ENCODE measurements around the gene ZNF503.

The ZNF503 gene

GRCh38 chr10:75406462-75407223, 5.1 kb upstream of the ZNF503 start:
- DNase-seq (ENCODE audit: low read depth in 2 of 2), result no peak

- DNase-seq (ENCODE audit: low read depth in 2 of 2), result no peak
Measured at GRCh38 chr10:75405598-75406461, 4.3 kb upstream of the ZNF503 start.

GRCh38 chr10:75404815-75405597, 3.4 kb upstream of the ZNF503 start:
- no peak for DNase-seq (ENCODE audit: low read depth in 2 of 2)

GRCh38 chr10:75403939-75404814, 2.6 kb upstream of the ZNF503 start:
- no peak for DNase-seq (ENCODE audit: low read depth in 2 of 2)

DNA sequence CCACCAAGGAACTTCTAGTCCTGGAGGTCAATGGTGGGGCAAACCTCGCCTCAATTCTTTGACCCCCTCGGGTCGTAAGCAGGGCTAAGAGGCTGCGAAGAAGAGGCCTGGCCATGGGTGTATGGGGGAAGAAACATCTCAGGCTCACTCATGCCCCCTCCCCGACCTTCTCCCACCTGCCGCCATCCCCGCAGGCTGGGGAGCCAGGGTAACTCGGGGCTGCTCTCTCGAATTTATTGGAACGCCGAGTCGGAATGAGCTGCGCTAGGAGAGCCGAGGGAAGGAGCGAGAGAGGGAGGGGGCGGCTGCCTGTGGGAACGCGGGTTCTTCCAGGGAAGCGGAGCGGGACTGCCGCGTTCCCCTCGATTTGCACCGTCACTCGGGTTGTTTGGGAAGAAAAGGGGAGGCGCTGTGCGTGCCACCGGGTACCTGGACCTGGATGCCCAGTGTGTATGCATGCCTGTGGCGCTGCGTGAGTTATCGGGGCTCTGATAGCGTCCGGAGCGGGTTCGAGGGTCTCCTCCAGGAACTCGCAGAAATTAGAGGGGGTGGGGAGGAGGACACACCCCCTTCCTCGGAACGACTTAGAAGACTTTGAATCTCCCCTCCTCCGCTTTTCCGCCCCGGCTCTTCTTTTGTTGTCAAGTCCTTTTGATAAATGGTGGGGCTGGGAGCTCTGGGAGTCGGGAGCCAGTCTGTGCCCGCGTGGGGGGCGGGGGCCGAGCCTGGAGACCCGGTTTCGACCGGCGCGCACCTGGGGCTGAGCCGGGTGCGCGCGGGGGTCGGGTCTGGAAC, 1.8 kb upstream of the ZNF503 start:
- no peak for DNase-seq (ENCODE audit: low read depth in 2 of 2)

DNA sequence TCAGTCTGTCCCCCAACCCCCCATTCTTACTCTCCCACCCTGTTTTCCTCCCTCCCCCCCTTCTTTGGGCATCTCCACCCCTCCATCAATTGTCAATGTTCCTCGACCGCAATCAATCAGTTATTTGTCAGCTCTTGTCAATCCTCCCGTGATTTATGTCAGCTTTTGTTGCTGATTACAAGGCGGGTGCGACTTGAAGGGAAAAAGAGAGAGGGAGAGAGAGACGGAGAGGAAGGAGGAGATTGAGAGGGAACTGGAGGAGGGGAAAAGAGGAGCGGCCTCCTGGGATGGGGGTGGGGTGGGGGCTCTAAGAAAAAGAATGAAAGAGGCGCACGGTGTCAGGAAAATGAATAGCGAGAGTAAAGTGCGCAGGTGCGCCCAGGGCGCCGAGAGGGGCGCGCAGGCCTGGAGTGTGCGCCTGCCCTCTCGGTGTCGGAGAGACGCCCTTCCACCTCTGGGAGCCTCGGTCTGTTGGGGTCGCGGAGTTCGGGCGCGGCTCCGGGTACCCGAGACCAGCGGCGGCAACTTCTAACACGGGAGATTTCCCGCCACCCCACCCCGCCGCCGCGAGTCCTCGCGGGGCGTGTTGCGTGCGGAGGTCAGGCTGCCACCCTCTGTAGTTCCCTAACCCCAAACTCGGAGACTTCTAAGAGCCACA, 1.1 kb upstream of the ZNF503 start:
- DNase-seq (ENCODE audit: low read depth in 2 of 2), result no peak

DNA sequence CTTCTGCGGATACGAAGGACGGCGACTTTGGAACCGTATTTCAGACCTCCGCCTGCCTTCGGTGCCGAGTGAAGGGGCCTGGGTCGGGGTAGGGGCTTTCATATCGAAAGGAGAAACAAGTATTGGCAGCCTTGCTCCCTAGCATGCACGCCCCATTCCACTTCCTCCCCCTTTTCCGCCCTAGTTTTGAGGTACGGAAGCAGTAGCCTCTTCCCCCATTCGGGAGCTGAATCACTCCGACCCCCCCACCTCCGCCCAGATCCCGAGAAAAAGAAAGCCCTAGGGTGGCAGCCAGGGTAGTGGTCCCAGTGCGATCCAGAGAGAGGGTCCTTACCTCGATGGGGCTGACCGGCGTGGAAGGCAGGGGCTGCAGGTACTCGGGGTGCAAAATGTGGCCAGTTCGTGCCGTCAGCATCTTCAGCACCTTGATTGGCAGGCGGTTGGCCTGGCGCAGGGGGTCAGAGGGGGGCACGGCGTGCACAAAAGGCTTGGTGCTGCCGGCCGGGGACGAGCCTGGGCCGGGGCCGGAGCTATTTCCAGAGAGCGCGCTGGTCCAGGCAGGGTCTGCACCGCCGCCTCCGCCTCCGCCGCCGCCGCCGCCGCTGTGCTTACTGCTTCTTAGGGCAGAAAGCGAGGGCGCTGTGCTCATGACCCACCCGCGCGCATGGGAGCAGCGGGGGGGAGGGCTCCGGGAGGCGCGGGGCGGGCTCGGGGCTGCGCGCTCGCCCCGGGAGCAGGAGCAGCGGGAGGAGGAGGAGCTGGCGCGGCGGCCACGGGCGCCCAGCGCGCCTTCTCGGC, 594 bp downstream of the ZNF503 start:
- DNase-seq (ENCODE audit: low read depth in 2 of 2), result no peak

GRCh38 chr10:75400163-75400770, 1.3 kb downstream of the ZNF503 start:
- DNase-seq (ENCODE audit: low read depth in 2 of 2), result no peak

DNA sequence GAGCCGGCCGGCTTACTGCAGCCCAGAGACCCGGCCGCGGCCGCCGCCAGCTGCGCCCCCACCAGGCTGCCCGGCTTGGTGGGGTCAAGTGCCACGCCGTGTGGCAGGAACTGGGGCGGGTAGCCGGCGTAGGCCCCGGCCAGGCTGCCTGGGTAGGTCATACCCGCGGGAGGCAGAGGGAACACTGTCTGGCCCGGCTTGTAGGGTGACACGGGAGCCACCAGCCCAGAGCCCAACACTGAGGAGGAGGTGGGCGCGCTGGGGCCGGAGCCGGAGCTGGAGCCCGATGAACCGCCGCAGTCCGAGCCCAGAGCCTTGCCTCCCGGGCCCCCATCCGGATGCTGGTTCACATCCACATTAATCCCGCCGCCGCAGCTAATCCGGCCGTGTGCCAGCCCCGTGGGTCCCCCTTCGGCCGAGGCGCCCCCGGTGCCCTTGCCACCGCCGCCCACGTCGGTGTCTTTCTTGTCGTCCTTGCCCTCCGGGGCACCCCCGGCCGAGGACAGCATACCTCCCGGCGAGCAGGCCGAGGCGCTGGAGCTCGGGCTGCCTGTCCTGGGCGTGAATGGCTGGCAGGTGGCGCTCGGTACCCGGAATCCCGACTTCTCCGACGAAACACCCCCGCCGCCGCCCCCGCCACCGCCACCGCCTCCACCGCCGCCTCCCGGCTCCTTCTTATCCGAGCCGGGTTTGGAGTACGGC, 2.0 kb downstream of the ZNF503 start:
- DNase-seq (ENCODE audit: low read depth in 2 of 2), result no peak

GRCh38 chr10:75398692-75399460, 2.7 kb downstream of the ZNF503 start:
- DNase-seq (ENCODE audit: low read depth in 2 of 2), result no peak

DNA sequence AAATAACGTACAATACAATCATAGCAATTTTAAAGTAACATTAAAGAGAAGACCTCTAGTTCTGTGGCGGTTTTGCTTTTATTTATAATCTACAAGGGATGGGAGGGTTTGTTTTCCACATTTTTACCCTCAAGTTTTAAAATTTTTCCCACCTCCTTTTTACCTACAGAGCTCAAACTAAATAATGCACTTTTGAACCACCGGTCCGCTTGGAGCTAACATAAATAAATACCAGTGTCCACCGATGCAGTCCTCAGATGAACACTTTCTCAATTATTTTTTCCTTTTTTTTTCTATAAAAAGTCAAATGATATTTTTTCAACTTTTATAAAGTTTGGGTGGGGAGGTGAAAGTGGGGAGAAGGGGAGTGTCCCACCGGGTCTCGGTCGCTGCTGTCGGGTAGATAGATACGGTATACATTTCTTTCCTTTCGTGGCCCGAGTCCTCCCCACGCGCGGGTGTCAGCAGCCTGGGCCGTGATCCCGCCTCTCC, 3.3 kb downstream of the ZNF503 start:
- no peak for DNase-seq (ENCODE audit: low read depth in 2 of 2)

DNA sequence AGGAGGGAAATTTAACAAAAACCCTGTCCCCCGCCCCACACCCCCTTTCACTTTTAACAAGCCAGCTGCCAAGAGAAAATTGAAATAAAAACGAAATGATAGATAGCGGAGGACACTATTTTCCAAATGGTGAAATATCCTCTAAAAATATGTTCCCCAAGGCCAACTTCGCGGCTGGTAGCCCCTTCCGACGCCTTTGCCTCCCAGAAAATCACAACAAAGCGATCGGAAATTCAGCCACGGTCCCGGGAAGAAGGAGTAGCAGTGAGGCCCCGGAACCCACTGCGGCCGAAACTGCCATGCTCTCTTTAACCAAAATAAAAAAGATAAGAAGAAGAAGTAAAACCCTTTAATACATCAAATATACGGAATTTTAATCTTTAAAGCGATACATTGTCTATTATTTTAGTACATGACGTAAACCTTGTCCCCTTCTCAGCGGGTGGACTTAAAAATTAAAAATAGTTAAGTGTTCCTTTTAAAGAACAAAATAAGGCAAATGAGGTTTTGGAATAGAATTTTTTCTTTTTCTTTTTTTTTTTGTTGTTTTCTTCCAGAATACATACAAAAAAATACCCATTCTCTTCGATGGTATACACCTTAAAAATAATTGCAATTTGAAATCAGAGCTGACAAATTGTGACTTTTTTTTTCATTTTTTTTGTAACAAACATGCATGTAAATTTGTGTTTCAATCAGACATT, 3.9 kb downstream of the ZNF503 start:
- no peak for DNase-seq (ENCODE audit: low read depth in 2 of 2)

DNA sequence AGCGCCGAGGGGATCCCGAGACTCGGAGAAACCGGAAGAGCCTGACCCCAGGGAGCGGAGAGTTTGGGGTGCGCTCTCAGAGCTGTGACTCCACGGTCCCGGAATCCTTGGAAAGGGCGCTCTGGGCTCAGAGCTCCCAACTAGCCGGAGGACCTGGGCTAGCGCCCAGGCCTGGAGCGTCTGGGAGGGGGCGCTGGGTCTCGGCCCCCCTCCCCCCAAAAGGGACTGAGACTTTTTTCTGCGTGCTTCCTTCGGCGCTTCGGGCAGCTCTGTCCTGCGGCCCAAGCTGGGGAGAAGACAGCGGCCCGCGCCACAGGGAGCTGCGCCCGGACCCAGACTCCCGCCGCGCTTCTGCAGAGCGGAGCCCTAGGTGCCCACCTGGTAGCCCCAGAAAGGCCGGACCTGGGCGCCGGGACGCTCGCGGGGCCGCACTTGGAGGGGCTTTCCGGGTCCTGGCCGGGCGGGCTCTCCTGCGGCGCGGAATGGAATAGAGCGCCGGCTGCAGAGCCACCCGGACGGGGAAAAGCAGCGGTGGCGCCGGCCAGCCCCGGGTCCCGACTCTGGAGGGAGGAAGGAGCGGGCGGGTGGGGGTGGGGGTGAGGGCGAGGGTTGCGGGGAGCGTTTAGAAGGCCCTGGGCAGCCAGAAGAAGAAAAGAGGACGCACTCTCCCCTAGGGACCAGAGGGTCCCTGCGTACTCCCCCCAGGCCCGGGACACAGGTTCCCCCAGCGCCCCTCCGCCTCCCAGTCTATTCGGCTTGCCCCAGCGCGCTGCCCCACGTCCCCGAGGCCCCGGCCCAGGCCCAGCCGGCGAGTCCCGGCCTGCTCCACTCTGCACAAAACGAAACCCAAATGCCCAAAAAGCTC, 4.7 kb downstream of the ZNF503 start:
- no peak for DNase-seq (ENCODE audit: low read depth in 2 of 2)

GRCh38 chr10:75395932-75396630, 5.5 kb downstream of the ZNF503 start:
- DNase-seq (ENCODE audit: low read depth in 2 of 2), result no peak
